HCT116 (cell line): ENCODE measurements around the gene PFDN2.
A peak's percentile ranks its signal among the peaks of the same experiment; 100 is the strongest.

Experiments
- EZH2 ChIP-seq: fragments of 200-600 bp; sonication (generic); IDR thresholded peaks from 2 replicates; pipeline ENCODE4 v1.6.1; 2017; ENCODE audit warnings: antibody characterized with exemption, mixed run types
- JUND ChIP-seq: IDR thresholded peaks from 2 replicates; pipeline ENCODE4 v1.6.1; 2012
- POLR2A ChIP-seq: IDR thresholded peaks from 2 replicates; pipeline ENCODE4 v1.7.0; 2011; ENCODE audit warnings: borderline replicate concordance; ENCODE audit not compliant: insufficient read depth, insufficient read length; ENCODE audit errors: extremely low read depth
- POLR2AphosphoS5 ChIP-seq: IDR thresholded peaks from 2 replicates; pipeline ENCODE4 v1.6.1; 2011; ENCODE audit warnings: mild to moderate bottlenecking, low read depth, low read length, moderate library complexity
- TF ChIP-seq, protein P1 (sequence below), 3 experiments: fragments of 200-600 bp in 1 of 3; sonication (generic) in 1 of 3; IDR thresholded peaks in 2 of 3; conservative IDR thresholded peaks in 1 of 3; 2 replicates each; pipeline ENCODE4 v1.5.1; 2012 to 2017; ENCODE audit warnings: low read depth in 2 of 3, low read length in 2 of 3, antibody characterized with exemption in 1 of 3, borderline replicate concordance in 1 of 3, control low read depth in 1 of 3, mild to moderate bottlenecking in 1 of 3, mixed read lengths in 1 of 3, mixed run types in 1 of 3, moderate library complexity in 1 of 3; ENCODE audit not compliant: insufficient read depth in 1 of 3
- TF ChIP-seq, protein P2 (sequence below): IDR thresholded peaks from 2 replicates; pipeline ENCODE4 v1.6.1; 2012; ENCODE audit warnings: low read depth

DNA sequence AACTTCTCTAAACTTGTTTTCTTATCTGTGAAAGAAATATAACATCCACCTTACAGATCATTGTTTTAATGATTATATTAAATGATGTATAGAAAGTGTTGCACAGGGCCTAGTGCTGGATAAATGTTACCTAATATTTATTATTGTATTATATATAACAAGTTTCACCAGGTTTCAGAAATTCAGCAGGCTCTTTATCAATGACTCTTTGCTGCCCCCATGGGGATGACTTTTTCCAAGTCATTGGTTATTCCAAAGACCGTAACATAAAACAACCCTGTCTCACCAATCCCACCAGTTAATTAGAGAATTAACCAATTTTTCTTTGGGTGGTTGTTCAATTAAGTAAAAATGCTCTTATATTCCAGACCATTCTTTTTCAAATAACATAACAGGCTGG lies 21.9 kb upstream of the PFDN2 start:
- TF ChIP-seq, protein P1, sequence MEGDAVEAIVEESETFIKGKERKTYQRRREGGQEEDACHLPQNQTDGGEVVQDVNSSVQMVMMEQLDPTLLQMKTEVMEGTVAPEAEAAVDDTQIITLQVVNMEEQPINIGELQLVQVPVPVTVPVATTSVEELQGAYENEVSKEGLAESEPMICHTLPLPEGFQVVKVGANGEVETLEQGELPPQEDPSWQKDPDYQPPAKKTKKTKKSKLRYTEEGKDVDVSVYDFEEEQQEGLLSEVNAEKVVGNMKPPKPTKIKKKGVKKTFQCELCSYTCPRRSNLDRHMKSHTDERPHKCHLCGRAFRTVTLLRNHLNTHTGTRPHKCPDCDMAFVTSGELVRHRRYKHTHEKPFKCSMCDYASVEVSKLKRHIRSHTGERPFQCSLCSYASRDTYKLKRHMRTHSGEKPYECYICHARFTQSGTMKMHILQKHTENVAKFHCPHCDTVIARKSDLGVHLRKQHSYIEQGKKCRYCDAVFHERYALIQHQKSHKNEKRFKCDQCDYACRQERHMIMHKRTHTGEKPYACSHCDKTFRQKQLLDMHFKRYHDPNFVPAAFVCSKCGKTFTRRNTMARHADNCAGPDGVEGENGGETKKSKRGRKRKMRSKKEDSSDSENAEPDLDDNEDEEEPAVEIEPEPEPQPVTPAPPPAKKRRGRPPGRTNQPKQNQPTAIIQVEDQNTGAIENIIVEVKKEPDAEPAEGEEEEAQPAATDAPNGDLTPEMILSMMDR (IDR thresholded peaks at IDR 0.05 in 2 of 3, conservative IDR thresholded peaks at IDR 0.05 in 1 of 3; ENCODE audit: borderline replicate concordance in 1 of 3, insufficient read depth in 1 of 3, low read depth in 2 of 3, low read length in 2 of 3): peak; percentile 52 to 81 (median 52)
- TF ChIP-seq POLR2AphosphoS5: no peak
- TF ChIP-seq POLR2A: no peak
- TF ChIP-seq EZH2: no peak
- no peak for TF ChIP-seq JUND
- TF ChIP-seq, protein P2, sequence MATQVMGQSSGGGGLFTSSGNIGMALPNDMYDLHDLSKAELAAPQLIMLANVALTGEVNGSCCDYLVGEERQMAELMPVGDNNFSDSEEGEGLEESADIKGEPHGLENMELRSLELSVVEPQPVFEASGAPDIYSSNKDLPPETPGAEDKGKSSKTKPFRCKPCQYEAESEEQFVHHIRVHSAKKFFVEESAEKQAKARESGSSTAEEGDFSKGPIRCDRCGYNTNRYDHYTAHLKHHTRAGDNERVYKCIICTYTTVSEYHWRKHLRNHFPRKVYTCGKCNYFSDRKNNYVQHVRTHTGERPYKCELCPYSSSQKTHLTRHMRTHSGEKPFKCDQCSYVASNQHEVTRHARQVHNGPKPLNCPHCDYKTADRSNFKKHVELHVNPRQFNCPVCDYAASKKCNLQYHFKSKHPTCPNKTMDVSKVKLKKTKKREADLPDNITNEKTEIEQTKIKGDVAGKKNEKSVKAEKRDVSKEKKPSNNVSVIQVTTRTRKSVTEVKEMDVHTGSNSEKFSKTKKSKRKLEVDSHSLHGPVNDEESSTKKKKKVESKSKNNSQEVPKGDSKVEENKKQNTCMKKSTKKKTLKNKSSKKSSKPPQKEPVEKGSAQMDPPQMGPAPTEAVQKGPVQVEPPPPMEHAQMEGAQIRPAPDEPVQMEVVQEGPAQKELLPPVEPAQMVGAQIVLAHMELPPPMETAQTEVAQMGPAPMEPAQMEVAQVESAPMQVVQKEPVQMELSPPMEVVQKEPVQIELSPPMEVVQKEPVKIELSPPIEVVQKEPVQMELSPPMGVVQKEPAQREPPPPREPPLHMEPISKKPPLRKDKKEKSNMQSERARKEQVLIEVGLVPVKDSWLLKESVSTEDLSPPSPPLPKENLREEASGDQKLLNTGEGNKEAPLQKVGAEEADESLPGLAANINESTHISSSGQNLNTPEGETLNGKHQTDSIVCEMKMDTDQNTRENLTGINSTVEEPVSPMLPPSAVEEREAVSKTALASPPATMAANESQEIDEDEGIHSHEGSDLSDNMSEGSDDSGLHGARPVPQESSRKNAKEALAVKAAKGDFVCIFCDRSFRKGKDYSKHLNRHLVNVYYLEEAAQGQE: no peak
